Superior temporal gyrus (tissue), 1 donor: Measurements from ENCODE around the gene SEC62.
A peak's percentile ranks its signal among the peaks of the same experiment; 100 is the strongest.
"Not testable (repeated sequence)": the region's sequence is repeated elsewhere in the genome, so short reads cannot be mapped to it uniquely, and the experiment has no call there.

Experiments used
- DNase-seq: peaks from one replicate; pipeline ENCODE4 v3.0.0-alpha.2; 2016; ENCODE audit errors: extremely low spot score

SEC62 gene

GRCh38 chr3:170016057-170016456 lies 49.5 kb downstream of the SEC62 start:
- no peak for DNase-seq

GRCh38 chr3:170019306-170019705 lies 52.7 kb downstream of the SEC62 start:
- DNase-seq = not testable (repeated sequence)

- no peak for DNase-seq
These were observed 54.5 kb downstream of the SEC62 start for GRCh38 chr3:170021083-170021482.

GRCh38 chr3:170022336-170022735 lies 55.7 kb downstream of the SEC62 start:
- DNase-seq = no peak

GRCh38 chr3:170023165-170023564 lies 56.6 kb downstream of the SEC62 start:
- no peak for DNase-seq

GRCh38 chr3:170024581-170024980 lies 58.0 kb downstream of the SEC62 start:
- DNase-seq = no peak

GRCh38 chr3:170027233-170028102 lies 60.9 kb downstream of the SEC62 start:
- DNase-seq = no peak

GRCh38 chr3:170033489-170033888 lies 66.9 kb downstream of the SEC62 start:
- no peak for DNase-seq

GRCh38 chr3:170037463-170038433 lies 71.1 kb downstream of the SEC62 start, which contains the start of gene GPR160:
TSS of gene GPR160 (plus strand) at chr3:170037995. CDS start at chr3:170083973, 45,978 bp downstream.
- no peak for DNase-seq

GRCh38 chr3:170038434-170039110 lies 72.0 kb downstream of the SEC62 start:
- DNase-seq = no peak

GRCh38 chr3:170040418-170040817 lies 73.8 kb downstream of the SEC62 start:
- DNase-seq = no peak

- no peak for DNase-seq
These were observed 76.9 kb downstream of the SEC62 start for GRCh38 chr3:170043506-170043905.

- no peak for DNase-seq
These were observed 77.7 kb downstream of the SEC62 start for GRCh38 chr3:170044271-170044670.

GRCh38 chr3:170044795-170045244 lies 78.2 kb downstream of the SEC62 start:
- peak; percentile 23 for DNase-seq

GRCh38 chr3:170046269-170047132 lies 79.9 kb downstream of the SEC62 start:
- no peak for DNase-seq

- DNase-seq = no peak
These were observed 80.5 kb downstream of the SEC62 start for GRCh38 chr3:170047133-170047404.
